Islet precursor cell (in vitro differentiated cells): ENCODE results near the gene FLAD1.

Experiments used
- DNase-seq: peaks from one replicate; pipeline ENCODE4 v3.0.0-alpha.2; 2018

The FLAD1 gene

DNA sequence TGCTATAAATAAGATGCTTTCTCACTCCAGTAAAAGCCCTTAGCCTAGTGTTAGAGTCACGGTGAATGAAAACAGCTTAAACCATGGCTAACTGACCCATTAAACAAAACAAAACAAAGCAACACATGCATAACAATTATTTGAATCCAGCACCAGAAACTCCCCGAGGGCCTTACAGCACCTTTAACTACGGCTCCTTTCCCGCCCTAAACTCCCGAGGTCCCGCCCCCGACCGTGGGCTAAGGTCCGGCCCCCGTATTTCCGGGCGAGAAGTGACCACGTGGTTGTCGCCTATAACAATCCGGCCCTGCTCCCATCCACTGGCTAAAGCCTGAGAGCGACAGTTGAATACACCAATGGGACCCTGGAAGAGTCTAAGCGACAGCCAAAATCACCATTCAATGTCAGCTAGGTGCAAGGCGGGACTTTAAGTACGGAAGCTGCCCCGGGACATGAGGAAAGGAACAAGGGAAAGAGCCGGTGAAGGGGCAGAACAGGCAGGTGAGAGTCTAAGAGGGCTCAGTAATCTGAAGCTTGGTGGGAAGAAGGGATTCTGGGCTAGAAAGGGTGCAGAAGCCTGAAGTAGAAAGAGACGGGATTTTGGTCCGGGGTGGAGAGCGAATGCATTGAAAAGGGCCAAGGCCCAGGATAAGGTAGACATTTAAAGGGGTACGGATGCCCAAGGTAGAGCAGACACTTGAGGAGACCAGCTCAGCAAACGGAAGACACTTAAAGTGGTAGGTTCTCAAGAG, at the start of gene FLAD1:
Gene FLAD1 (plus strand): TSS at position 448 of the 752 bp plus-strand sequence. CDS start 351 bp downstream, outside the sequence.
- DNase-seq = peak; percentile 99

- no peak for DNase-seq
Observed at GRCh38 chr1:154934358-154934948, 48.7 kb upstream of the FLAD1 start.

DNA sequence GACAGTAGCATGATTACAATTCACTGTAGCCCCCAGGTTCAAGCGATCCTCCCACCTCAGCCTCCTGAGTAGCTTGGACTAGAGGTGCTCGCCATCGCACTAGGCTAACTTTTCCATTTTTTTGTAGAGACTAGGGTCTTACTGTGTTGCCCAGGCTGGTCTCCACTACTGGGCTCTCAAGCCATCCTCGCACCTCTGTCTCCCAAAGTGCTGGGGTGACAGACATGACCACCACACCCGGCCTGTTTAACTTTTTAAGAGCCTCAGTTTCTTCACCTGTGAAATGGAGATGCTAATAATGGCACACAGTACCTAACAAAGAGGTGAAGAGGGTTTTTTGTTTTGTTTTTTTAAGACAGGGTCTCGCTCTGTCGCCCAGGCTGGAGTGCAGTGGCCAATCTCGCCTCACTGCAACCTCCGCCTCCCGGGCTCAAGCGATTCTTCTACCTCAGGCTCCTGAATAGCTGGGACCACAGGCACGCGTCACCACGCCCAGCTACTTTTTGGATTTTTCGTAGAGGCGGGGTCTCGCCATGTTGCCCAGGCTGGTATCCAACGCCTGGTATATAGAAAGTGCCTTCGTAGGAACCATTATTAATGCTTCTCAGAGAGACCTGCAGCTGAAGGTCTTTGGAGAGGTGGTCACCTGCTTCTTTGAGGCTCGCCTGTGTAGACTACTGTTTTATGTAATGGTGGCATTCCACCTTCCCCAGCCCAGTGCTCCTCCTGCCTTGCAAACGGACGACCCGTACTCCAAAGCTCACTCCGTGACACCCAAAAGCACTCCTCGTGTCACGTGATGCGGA, 47.2 kb upstream of the FLAD1 start:
- no peak for DNase-seq

- peak; percentile 96 for DNase-seq
Observed at GRCh38 chr1:154936555-154937084, 46.5 kb upstream of the FLAD1 start, which contains the start of gene PMVK. PMVK (minus strand) TSS chr1:154936719; CDS start chr1:154936685, 34 bp downstream.

DNA sequence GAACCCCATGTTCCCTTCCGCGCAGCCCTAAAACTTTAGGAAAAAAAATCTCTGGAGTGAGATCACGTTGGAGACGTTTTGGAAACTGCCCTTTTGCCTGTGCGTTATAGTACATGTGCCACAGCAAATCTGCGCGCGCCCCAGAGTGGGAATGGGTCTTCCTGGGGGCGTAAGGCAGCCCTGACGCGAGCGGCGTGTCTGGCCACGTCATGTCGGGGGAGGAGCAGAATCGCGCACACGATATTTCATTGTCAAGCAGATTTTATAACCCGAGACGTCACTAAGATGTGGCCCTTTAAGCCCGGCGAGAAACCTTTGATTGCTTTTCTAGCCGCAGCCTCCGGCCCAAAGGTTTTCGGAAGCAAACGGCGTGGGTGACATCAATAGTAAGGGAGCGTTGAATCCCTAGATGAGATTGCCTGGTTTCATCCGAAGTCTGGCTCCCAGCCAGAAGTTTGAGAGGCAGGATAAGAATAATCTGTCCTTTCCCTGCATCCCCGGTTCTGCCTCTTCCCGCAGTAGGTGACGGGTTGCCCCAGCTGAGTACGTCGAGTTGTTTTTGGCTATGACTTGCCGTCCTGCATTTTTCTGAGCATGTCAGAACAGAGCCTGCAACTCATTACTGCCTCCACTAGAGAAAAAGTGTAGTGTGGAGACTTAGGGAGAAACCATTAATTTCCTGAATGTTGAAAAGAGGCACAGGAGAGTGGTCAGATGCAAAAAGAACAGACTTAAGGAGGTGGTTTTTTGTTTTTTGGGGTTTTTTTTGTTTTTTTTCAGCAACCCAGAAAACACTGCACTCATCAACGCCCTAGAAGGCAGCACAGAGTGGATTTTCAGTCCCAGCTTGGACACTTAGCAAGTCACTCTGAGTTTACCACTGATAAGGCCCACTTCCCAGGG, 45.8 kb upstream of the FLAD1 start:
- DNase-seq = peak; percentile 89

DNA sequence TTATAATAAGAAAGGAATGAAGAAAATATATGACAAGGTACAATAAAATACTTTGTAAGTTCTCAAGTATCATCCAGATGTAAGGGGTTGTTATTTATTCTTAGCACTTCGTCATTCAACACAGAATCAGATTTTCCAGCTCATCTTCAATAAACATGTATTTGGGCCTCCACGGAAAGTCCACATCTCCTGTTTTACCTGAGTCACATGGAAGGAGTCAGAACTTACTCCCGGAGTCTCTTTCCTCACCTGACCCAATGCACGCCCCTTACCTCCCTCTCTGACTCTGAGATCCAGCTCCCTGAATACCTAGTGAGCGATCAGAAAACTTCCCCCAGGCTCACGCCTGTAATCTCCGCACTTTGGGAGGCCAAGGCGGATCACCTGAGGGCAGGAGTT, 45.2 kb upstream of the FLAD1 start:
- no peak for DNase-seq

GRCh38 chr1:154938604-154939399, 44.3 kb upstream of the FLAD1 start:
- DNase-seq = no peak

DNA sequence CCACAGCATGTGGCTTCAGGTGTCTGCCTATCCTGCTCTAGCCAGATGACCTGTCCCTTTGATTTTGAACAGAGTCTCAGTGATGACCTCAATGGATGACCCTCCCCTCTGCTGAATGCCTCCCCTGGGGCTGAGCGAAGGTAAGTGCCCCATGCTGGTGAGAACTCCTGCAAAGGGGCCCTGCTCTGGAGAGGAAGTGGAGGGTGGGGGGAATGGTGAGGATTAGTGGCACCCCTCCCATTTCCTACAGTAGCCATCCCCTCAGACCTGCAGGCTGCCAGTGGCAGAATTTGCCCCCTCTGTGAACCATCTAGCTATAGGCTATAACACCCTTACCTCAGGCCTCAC, 43.0 kb upstream of the FLAD1 start:
- DNase-seq = peak; percentile 70

DNA sequence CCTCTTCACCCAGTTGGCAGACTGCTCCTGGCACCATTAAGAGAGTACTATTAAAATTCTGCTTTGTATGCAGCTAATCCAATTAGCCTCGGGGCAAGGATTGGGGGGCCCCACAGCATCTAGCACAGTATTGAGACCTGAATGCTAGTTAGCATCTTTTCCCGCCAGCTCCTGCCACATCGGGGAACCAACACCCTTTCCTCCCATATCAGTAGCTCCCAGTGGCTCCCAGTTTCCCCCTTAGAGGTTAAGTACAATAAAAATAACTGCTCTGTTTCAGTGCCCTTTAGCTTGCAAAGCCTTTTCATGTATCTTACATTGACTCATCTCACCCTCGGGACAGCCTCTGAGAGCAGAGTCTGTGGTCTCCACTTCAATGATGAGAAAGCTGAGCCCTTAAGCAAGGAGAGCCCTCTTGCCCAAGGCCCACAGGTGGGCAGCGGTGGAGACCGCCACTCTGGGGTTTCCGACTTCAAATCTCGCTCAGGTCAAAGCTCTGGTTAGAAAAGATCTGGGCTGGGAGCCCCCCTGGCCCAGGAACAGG, 42.4 kb upstream of the FLAD1 start:
- no peak for DNase-seq

DNA sequence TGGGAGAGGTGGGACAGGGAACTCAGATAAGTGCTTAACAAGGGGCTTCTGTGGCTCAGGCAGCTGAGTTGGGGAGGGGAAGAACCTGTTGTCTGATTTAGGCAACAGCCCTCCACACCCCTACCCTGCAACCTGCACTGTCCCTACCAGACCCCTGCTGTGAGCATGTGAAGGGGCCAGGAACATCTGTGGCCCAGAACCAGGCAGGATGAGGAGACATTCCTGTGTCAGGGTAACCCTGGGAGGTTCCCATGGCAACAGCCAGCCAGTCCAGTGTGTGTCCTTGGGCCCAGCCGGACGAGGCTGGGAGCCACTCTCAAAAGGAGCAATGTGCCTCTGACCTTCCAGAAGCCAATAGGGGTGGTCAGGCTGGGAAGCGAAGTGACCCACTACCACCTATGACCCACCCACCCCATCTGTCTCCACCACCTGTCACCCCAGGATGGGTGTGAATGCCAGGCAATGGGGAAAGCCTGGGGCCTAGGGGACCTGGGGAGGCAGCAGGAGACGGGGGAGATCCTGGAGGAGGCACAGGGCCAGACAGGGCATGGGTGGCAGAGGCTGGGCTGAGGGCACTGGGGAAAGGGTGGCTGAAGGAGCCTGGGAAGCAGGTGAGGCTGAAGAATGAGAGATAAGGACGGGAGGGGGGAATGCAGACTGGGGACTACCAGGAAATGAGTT, 41.7 kb upstream of the FLAD1 start:
- peak; percentile 77 for DNase-seq

DNA sequence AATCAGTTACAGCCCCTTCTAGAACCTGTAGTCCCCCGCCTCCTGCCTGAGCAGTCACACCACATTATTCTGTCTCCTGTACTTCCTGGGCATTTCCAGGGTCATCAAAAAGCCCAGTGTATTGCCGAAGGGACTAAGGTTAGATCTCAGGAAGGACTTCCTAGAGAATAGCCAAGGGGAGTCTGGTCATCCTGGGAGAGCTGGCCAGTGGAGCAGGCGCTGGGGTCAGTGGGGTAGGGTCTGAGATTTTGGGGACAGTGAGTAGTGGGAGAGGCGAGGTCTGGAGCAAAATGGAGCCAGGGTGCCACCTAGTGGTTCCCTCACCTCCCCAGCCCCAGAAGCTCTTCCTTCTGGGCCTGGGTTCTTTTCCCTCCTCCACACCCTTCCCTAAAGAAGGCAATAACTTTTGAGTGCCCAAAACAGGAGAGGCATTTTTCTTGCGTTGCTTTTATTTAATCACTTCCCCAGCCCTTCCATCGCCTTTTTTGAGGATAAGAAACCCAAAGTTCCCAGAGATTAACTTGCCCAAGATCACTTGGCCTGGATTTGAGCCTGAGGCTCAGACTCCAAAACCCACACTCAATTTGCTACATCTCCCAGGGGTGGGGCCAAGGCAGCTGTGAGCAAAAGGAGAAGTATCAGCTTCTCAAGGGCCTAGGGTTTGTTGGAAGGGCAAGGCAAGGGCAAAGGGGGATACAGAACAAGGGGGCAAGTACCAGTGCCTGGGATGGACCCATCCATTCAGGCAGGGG, 39.3 kb upstream of the FLAD1 start:
- DNase-seq = no peak

GRCh38 chr1:154944401-154945159, 38.6 kb upstream of the FLAD1 start:
- DNase-seq = no peak

DNA sequence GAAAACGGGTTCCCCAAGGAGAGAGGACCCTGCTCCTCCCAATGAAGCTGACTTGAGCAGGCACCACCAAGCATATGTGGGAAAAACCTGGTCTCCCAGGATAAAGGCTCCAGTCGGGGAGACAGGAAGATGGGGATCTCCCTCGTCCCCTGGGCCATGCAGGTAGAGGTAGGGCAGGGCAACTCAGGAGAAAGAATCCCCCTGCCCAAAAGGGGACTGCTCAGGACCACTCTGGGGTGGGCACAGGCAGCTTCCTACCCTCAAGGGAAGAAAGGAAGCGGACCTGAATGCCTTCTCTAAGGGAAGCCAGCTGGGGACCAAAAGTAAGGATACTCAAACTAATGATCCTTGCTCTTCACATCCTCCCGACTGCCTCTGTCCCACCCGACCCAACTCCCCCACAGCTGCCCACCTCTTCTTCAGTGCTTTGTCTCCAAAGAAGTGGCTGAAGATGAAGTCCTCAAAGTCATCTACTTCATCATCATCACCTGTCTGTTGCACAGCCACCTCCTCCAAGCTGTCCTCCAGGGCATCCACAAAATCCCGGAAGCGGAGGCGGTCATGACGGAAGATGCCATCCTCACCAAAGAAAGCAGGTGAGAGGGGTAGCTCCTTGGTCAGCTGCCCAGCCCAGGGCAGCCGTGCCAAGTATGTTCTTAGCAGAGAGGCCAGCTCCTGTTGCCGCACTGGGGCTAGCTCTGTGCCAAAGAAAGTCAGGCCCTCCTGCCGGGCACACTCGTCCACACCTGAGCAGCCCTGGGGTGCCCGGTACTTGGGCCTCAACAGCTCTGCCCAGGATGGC, 37.8 kb upstream of the FLAD1 start:
- DNase-seq = no peak

GRCh38 chr1:154945962-154946850, 36.9 kb upstream of the FLAD1 start:
- no peak for DNase-seq

DNA sequence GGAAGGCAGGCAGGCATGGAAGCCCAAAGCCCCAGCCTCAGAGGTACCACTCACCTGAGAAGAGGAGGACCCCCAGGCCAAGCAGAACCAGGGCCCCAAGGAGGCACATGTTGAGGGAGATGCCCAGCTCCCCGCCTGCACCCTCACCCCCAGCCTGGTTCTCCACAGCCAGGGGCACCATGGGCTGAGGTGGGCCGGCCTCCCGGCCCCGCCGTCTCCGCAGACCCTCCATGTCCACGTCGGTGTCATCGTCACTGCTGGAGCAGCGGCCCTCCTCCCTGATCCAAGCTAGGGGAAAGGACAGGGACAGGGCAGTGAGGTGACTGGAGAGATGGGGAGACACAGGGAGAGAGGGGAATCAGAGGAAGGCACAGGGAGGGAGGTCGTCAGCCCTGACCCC, 35.1 kb upstream of the FLAD1 start:
- DNase-seq = no peak

- no peak for DNase-seq
Observed at GRCh38 chr1:154951901-154952657, 31.1 kb upstream of the FLAD1 start.
